Epidermal melanocyte (primary cell): ENCODE results near the gene CYP2U1.
"Not testable (repeated sequence)": the region's sequence is repeated elsewhere in the genome, so short reads cannot be mapped to it uniquely, and the experiment has no call there.

Experiments
- DNase-seq: peaks from one replicate; pipeline ENCODE4 v3.0.0; 2011; ENCODE audit warnings: low spot score; ENCODE audit not compliant: insufficient read length

CYP2U1 gene

GRCh38 chr4:107917500-107917899, 13.8 kb upstream of the CYP2U1 start:
- DNase-seq, result no peak

GRCh38 chr4:107922486-107923473, 8.6 kb upstream of the CYP2U1 start:
- no peak for DNase-seq

- DNase-seq, result not testable (repeated sequence)
These were observed 5.6 kb upstream of the CYP2U1 start for GRCh38 chr4:107925713-107926112.

GRCh38 chr4:107926875-107927274, 4.5 kb upstream of the CYP2U1 start:
- not testable (repeated sequence) for DNase-seq

GRCh38 chr4:107931775-107932321, 499 bp downstream of the CYP2U1 start:
- no peak for DNase-seq

- DNase-seq, result no peak
These were observed 3.9 kb downstream of the CYP2U1 start for GRCh38 chr4:107935246-107935645.

- no peak for DNase-seq
These were observed 5.7 kb downstream of the CYP2U1 start for GRCh38 chr4:107937040-107937439.

GRCh38 chr4:107939307-107939706, 8.0 kb downstream of the CYP2U1 start:
- DNase-seq, result no peak

GRCh38 chr4:107945809-107946208, 14.5 kb downstream of the CYP2U1 start:
- no peak for DNase-seq

- no peak for DNase-seq
These were observed 19.6 kb downstream of the CYP2U1 start for GRCh38 chr4:107950746-107951540.

GRCh38 chr4:107951551-107951950, 20.2 kb downstream of the CYP2U1 start:
- no peak for DNase-seq

GRCh38 chr4:107956011-107956410, 24.7 kb downstream of the CYP2U1 start:
- no peak for DNase-seq

- no peak for DNase-seq
These were observed 35.6 kb downstream of the CYP2U1 start for GRCh38 chr4:107966903-107967302.

GRCh38 chr4:107967519-107967918, 36.2 kb downstream of the CYP2U1 start:
- not testable (repeated sequence) for DNase-seq

GRCh38 chr4:107967921-107968320, 36.6 kb downstream of the CYP2U1 start:
- DNase-seq, result not testable (repeated sequence)

GRCh38 chr4:107970063-107970798, 38.9 kb downstream of the CYP2U1 start:
- DNase-seq, result no peak

- no peak for DNase-seq
These were observed 41.3 kb downstream of the CYP2U1 start for GRCh38 chr4:107972605-107973004.

- no peak for DNase-seq
These were observed 43.2 kb downstream of the CYP2U1 start for GRCh38 chr4:107974523-107974922.

- DNase-seq, result no peak
These were observed 46.1 kb downstream of the CYP2U1 start for GRCh38 chr4:107977482-107977881.

- no peak for DNase-seq
These were observed 46.8 kb downstream of the CYP2U1 start for GRCh38 chr4:107977966-107978705.
